Measurements from ENCODE around the gene CDC40.
"Not testable (repeated sequence)": the region's sequence is repeated elsewhere in the genome, so short reads cannot be mapped to it uniquely, and the experiment has no call there.

The CDC40 gene

DNA sequence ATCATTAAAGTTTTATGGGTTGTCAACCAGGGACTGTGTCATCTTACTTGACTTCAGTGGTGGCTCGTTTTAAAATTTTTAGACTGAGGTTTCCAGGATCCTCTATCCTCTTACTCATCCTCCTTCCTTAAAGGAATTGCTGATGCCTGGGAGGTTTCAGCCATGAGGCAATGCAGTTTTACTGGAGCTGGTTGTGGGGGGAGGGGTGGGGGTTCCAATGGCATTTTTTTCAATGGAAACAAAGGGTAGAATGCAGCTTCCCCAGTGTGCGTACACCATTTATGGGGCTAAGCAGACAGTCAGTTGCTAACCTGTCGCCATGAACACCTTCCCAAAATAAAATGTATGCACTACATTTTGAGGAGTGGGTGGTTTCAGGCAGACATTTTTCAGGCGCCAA lies 89.9 kb downstream of the CDC40 start:
- no peak for DNase-seq (ENCODE audit: low read depth in 2 of 2)

DNA sequence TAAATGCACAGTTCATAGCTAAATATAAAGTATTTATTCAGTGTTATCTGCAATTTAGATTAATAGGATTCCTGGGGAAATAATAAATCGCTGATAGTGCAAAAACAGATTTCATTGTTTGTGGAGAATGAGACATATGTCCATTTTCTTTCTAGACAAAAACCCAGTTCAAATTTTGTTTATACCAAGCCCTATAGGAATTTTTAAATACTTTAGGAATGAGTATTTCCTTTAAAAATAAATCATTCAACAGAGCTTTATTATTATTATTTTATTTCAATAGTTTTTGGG lies 91.5 kb downstream of the CDC40 start:
- DNase-seq (ENCODE audit: low read depth in 2 of 2): no peak

DNA sequence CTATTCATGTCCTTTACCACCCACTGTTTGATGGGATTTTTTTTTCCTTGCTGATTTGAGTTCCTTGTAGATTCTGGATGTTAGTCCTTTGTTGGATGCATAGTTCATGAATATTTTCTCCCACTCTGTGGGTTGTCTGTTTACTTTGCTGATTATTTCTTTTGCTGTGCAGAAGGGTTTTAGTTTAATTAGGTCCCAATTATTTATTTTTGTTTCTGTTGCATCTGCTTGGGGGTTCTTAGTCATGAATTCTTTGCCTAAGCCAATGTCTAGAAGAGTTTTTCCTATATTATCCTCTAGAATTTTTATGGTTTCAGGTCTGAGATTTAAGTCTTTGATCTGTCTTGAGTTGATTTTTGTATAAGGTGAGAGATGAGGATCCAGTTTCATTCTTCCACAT lies 92.6 kb downstream of the CDC40 start:
- DNase-seq (ENCODE audit: low read depth in 2 of 2): not testable (repeated sequence)

DNA sequence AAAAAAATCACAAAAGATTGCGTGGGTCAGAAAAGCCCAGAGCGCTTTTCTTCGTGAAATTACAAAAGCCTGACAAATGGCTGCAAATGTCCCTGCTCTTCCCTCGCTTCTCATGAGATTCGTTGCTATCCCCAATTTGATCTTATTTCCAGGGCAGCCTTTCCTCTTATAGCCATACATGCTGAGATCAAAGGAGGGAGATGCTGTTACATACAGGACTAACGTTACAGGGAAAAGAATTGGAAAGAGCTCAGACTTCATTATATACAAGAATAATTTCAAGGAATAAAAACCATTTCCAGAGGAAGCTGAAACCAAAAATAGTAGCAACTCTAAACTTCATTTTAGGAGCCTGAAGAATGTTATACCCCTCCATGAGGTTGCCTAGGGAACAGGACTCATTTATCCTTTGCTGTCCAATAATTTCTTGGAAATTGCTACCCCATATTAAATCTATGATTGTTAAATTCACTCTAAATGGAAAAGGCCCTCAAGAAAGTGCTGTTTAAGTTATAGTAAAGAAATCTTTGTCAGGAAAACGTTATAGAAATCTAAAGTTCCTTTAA lies 97.0 kb downstream of the CDC40 start:
- no peak for DNase-seq (ENCODE audit: low read depth in 2 of 2)
